Esophagus squamous epithelium (tissue), 5 donors: ENCODE results near the gene TMEM60. TPM values are rescaled to one million over a fixed set of nuclear protein-coding genes. Genes with fewer than 3 reads are reported as not detected.
"Not testable (repeated sequence)": the region's sequence is repeated elsewhere in the genome, so short reads cannot be mapped to it uniquely, and the experiment has no call there.

Experiments used
- DNase-seq: peaks from one replicate; lab custom pipeline; 2025; lab: John Stamatoyannopoulos, UW
- H3K27ac ChIP-seq, 4 donors: fragments of 200-600 bp; sonication (generic); one replicate each; pipeline ENCODE4 v1.5.1; 2016 to 2019; ENCODE audit warnings: mild to moderate bottlenecking in 1 of 4
- H3K27me3 ChIP-seq, 4 donors: fragments of 200-600 bp; sonication (generic); 1 replicate in 3 of 4; 2 replicates in 1 of 4; pipeline versions ENCODE4 v1.5.1 to v1.6.0; 2017 to 2021; ENCODE audit warnings: antibody characterized with exemption in 1 of 4
- H3K36me3 ChIP-seq, 3 donors: fragments of 200-600 bp; sonication (generic); one replicate each; pipeline ENCODE4 v1.5.1; 2016 to 2019
- H3K4me1 ChIP-seq, 3 donors: fragments of 200-600 bp; sonication (generic); one replicate each; pipeline ENCODE4 v1.5.1; 2017 to 2019
- H3K4me3 ChIP-seq, 4 donors: fragments of 200-600 bp; sonication (generic); 1 replicate in 3 of 4; 2 replicates in 1 of 4; pipeline ENCODE4 v1.5.1; 2016 to 2019; ENCODE audit warnings: mild to moderate bottlenecking in 2 of 4, moderate library complexity in 1 of 4
- H3K9me3 ChIP-seq, 3 donors: fragments of 200-600 bp; sonication (generic); one replicate each; pipeline ENCODE4 v1.5.1; 2016 to 2019
- POLR2A ChIP-seq, 4 donors: fragments of 450-650 bp; IDR thresholded peaks; one replicate each; pipeline ENCODE4 v1.6.1; 2017; ENCODE audit warnings: antibody characterized with exemption in 4 of 4, mild to moderate bottlenecking in 4 of 4, moderate library complexity in 3 of 4
- WGBS, 2 donors: methylation state at CpG; one replicate each; pipeline ENCODE4 v1.1.5; 2018; 5-methylcytosine and 5-hydroxymethylcytosine counted together
- intact Hi-C: fragments of 100-400 bp; cut with DNase I; formaldehyde crosslinking; loops from one replicate; pipeline ENCODE4 v1.15.0; 2022
- total RNA-seq, 4 donors: library from RNA; depleted of rRNA; stranded (reverse); fragments of >200 nt; gene quantifications; one replicate each; pipeline ENCODE4 v1.1.0, GENCODE V29; 2016
- TF ChIP-seq, protein P1 (sequence below), 6 experiments: fragments of 450-650 bp in 4 of 6; fragments of 200-600 bp in 2 of 6; sonication (generic) in 2 of 6; IDR thresholded peaks; one replicate each; pipeline ENCODE4 v1.5.1; 2016 to 2019; ENCODE audit warnings: antibody characterized with exemption in 6 of 6, mild to moderate bottlenecking in 4 of 6, moderate library complexity in 4 of 6
- donor health status: DM: yes; HTN: yes; CAD: no.

TMEM60 gene
- total RNA-seq, 4 donors from 2014 or later: 6.9 to 18.8 (median 9.1) TPM

DNA sequence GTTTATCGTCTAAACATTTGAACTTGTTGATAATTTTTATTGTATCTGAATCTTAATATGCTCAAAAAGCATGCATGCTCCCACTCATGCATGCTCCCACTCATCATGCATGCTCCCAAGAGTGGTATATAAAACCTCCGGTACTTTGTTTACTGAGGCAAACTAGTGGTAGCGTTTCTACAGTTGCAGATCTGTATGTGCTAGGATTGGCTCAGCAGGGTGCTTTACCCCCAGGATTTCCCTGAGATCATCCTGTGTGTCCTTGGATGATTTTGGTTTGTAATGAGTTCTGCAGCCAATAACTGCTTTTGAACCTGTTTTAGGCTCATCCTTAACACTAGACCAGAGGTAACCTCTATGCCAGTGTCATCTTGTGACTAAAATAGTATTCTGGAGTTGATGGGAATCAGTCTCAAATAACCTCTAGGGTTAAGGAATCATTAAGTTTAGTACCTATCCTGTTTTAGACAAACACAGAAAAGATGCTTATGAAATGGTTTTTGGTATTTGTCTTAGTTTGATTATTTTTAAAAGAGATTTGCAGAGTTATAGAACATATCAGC lies 40.8 kb upstream of the TMEM60 start:
- H3K4me1 ChIP-seq: peaks cover 0 to 23% (median 4%) of the 10 kb centered on the region in 3 donors
- no peak for DNase-seq
- WGBS, 2 donors: 66 to 93% methylated on average over 3 of the region's 3 CpGs

DNA sequence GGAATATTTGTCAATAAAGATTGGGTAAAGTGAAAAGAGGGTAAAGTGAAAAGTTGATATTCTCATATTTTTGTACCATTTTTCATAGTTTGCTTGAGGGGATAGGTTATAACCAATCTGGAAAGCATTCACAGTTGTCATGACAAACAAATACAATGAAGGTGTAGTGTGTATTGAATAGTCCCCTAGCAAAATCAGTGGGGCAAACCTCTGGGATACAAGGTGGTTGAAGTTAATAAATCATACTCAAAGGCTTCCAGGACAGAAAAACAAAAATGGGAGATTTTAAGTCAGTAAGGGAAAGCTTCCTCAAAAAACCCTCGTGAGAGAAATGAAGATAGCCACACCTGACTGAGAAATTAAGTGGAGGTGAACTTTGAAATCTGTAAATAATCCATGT lies 39.7 kb upstream of the TMEM60 start:
- Histone ChIP-seq H3K27me3 (no peaks in the 10 kb centered on the region), H3K4me1 (peaks cover 0 to 28% (median 4%) of the 10 kb centered on the region in 3 donors), H3K9me3 (no peaks in the 10 kb centered on the region), H3K36me3 (no peaks in the 10 kb centered on the region), H3K27ac (no peak overlapping the region), H3K4me3 (no peak overlapping the region)
- 62 to 63% methylated on average over 1 of the region's 1 CpG for WGBS, 2 donors
- TF ChIP-seq, protein P1, sequence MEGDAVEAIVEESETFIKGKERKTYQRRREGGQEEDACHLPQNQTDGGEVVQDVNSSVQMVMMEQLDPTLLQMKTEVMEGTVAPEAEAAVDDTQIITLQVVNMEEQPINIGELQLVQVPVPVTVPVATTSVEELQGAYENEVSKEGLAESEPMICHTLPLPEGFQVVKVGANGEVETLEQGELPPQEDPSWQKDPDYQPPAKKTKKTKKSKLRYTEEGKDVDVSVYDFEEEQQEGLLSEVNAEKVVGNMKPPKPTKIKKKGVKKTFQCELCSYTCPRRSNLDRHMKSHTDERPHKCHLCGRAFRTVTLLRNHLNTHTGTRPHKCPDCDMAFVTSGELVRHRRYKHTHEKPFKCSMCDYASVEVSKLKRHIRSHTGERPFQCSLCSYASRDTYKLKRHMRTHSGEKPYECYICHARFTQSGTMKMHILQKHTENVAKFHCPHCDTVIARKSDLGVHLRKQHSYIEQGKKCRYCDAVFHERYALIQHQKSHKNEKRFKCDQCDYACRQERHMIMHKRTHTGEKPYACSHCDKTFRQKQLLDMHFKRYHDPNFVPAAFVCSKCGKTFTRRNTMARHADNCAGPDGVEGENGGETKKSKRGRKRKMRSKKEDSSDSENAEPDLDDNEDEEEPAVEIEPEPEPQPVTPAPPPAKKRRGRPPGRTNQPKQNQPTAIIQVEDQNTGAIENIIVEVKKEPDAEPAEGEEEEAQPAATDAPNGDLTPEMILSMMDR (IDR thresholded peaks at IDR 0.05): no peak
- TF ChIP-seq POLR2A (IDR thresholded peaks at IDR 0.05): no peak
- DNase-seq: no peak
- intact Hi-C loops: no loop called here

More for the DNA sequence above, 40.8 kb upstream of the TMEM60 start:
- Histone ChIP-seq H3K9me3 (no peaks in the 10 kb centered on the region), H3K27me3 (no peaks in the 10 kb centered on the region), H3K27ac (no peak overlapping the region), H3K36me3 (no peaks in the 10 kb centered on the region), H3K4me3 (no peak overlapping the region)
- intact Hi-C loops: no loop called here
- TF ChIP-seq, protein P1 (IDR thresholded peaks at IDR 0.05): no peak
- TF ChIP-seq POLR2A (IDR thresholded peaks at IDR 0.05): no peak

DNA sequence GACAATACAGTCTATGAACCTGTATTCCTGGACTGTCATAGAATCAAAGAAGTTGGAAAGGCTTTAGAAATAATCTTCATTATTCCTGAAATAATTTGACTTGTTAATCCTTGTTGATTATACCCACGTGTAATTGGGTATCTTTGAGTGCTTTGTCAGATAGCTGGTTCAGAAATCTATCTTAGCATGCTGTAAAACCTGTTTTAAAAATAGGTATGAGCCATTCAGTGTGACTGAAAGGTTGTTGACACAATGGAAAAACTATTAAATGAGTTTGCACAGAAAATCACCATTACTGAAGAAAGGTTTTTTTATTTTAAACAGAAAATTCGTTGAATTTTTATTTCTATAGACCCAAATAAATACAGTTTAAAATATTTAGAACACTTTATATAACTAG lies 39.0 kb upstream of the TMEM60 start:
- no peak overlapping the region for H3K4me3 ChIP-seq
- no peak for TF ChIP-seq POLR2A (IDR thresholded peaks at IDR 0.05)
- TF ChIP-seq, protein P1 (IDR thresholded peaks at IDR 0.05): no peak
- H3K4me1 ChIP-seq: peaks cover 0 to 29% (median 4%) of the 10 kb centered on the region in 3 donors
- intact Hi-C loops: no loop called here
- H3K27ac ChIP-seq: no peak overlapping the region
- no peak for DNase-seq
- H3K27me3 ChIP-seq: no peaks in the 10 kb centered on the region
- no peaks in the 10 kb centered on the region for H3K9me3 ChIP-seq
- H3K36me3 ChIP-seq: no peaks in the 10 kb centered on the region
- WGBS, 2 donors: 20 to 27% methylated on average over 2 of the region's 2 CpGs

DNA sequence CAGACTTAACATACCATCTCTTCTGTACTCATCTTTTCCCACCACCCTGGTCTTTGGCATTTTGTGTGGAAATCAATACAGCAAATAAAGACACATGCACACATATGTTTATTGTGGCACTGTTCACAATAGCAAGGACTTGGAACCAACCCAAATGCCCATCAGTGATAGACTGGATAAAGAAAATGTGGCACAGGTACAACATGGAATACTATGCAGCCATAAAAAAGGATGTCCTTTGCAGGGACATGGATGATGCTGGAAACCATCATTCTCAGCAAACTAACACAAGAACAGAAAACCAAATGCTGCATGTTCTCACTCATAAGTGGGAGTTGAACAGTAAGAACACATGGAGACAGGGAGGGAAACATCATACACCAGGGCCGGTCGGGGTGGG lies 38.2 kb upstream of the TMEM60 start:
- intact Hi-C loops, H3K4me3 ChIP-seq, H3K9me3 ChIP-seq, H3K27ac ChIP-seq, DNase-seq, H3K36me3 ChIP-seq, H3K27me3 ChIP-seq: not testable (repeated sequence)
- H3K4me1 ChIP-seq: peaks cover 0 to 38% (median 4%) of the 10 kb centered on the region in 3 donors
- 100% methylated on average over 1 to 2 of the region's 2 CpGs for WGBS, 2 donors

DNA sequence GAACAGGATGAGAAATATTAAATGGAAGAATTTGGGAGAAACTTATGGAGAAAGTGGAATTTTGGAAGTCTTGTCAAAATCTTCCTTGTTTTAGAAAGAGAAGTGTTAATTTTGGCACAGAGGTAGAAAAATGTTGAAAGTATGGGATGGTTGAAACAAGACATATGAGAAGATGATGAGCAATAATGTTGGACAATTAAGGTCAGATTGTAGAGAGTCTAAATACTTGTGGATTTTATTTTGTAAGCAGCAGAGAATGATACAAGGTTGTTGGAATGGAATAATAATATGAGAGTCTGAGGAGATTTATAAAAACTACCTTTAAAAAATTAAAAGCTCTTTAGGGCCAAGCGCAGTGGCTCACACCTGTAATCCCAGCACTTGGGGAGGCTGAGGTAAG lies 34.9 kb upstream of the TMEM60 start:
- Histone ChIP-seq H3K27me3 (no peaks in the 10 kb centered on the region), H3K4me3 (no peak overlapping the region), H3K9me3 (no peaks in the 10 kb centered on the region), H3K27ac (no peak overlapping the region), H3K36me3 (no peaks in the 10 kb centered on the region), H3K4me1 (peaks cover 0 to 64% (median 7%) of the 10 kb centered on the region in 3 donors)
- no peak for DNase-seq
- WGBS, 2 donors: 100% methylated on average over 1 of the region's 1 CpG
- TF ChIP-seq, protein P1 (IDR thresholded peaks at IDR 0.05): no peak
- TF ChIP-seq POLR2A (IDR thresholded peaks at IDR 0.05): no peak
- intact Hi-C loops: no loop called here
